22Rv1 (cell line): ENCODE data around the gene NCOA3.

Source experiments
- CTCF ChIP-seq: fragments of 450-650 bp; IDR thresholded peaks from 2 replicates; pipeline ENCODE4 v1.5.1; 2017; ENCODE audit warnings: mild to moderate bottlenecking
- ZFX ChIP-seq: fragments of 450-650 bp; IDR thresholded peaks from 2 replicates; pipeline ENCODE4 v1.6.1; 2017; ENCODE audit warnings: antibody characterized with exemption, borderline replicate concordance

DNA sequence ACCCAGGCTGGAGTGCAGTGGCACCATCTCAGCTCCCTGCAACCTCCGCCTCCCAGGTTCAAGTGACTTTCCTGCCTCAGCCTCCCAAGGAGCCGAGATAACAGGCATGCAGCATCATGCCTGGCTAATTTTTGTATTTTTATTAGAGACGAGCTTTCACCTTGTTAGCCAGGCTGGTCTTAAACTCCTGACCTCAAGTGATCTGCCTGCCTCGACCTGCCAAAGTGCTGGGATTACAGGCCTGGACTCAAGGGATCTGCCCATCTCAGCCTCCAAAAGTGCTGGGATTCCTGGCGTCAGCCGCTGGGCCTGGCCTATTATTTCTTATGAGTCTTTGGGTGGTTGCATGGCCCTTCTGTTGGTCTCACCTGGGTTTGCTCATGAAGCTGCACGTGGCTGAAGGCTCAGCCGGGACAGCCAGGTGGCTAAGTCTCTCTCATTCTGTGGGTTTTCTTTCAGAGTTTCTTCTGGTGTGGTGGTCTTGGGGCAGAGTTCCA is 45.6 kb upstream of the NCOA3 start:
- TF ChIP-seq CTCF (no peak), ZFX (no peak)
